A549 (cell line): ENCODE measurements around the gene PDS5B. TPM values are rescaled to one million over a fixed set of nuclear protein-coding genes. Genes with fewer than 3 reads are reported as not detected.

Experiments used
- ATAC-seq, 2 experiments: fragments of 200-7000 bp in 1 of 2; fragments of >200 bp in 1 of 2; cut with Nextera tagmentation in 1 of 2; cut with Tn5 transposase in 1 of 2; 3 replicates each; pipeline versions ENCODE4 v1.8.0 to v1.9.1; 2018 to 2020; ENCODE audit warnings: mild to moderate bottlenecking in 1 of 2, moderate library complexity in 1 of 2
- CTCF ChIA-PET: fragments of 300-600 bp; sonication (Branson Sonifier 250); formaldehyde crosslinking; extraction: SDS; loops from one replicate; lab custom pipeline; 2021; ENCODE audit warnings: antibody characterized with exemption, inconsistent platforms; lab: Yijun Ruan, JAX
- POLR2A ChIA-PET: fragments of 350-600 bp; formaldehyde crosslinking; extraction: SDS; loops from one replicate; lab custom pipeline; 2021; ENCODE audit warnings: antibody characterized with exemption, inconsistent platforms; lab: Yijun Ruan, JAX
- DNase-seq, 2 experiments: peaks; one replicate each; pipeline versions ENCODE4 v3.0.0 to v3.0.0-alpha.2; 2011 to 2016; ENCODE audit warnings: low read depth in 1 of 2, low spot score in 1 of 2
- FAIRE-seq: peaks from 2 replicates; lab custom pipeline; 2011; peaks lifted over from hg19 to GRCh38; lab: Jason Lieb, UNC
- H3K27ac ChIP-seq, 2 experiments: fragments of >200 bp; sonication (Bioruptor Twin); formaldehyde crosslinking; 3 replicates each; pipeline ENCODE4 v1.5.1; 2016 to 2017
- H3K4me1 ChIP-seq: fragments of >200 bp; sonication (Bioruptor Twin); formaldehyde crosslinking; 3 replicates; pipeline ENCODE4 v1.6.1; 2016
- H3K4me2 ChIP-seq: fragments of >200 bp; sonication (Bioruptor Twin); formaldehyde crosslinking; 3 replicates; pipeline ENCODE4 v1.6.1; 2016
- H3K4me3 ChIP-seq: fragments of >200 bp; sonication (Bioruptor Twin); formaldehyde crosslinking; 3 replicates; pipeline ENCODE4 v1.5.1; 2016
- H3K9me3 ChIP-seq: fragments of >200 bp; sonication (Bioruptor Twin); formaldehyde crosslinking; 3 replicates; pipeline ENCODE4 v1.6.1; 2016
- CHD2 ChIP-seq: fragments of 150-350 bp; IDR thresholded peaks from 2 replicates; pipeline ENCODE4 v1.6.1; 2014; ENCODE audit warnings: low read length; ENCODE audit not compliant: partially characterized antibody
- EP300 ChIP-seq, 2 experiments: fragments of >200 bp; sonication (Bioruptor Twin); formaldehyde crosslinking; IDR thresholded peaks; 2 replicates in 1 of 2; 3 replicates in 1 of 2; pipeline ENCODE4 v1.6.1; 2016 to 2017
- GATA3 ChIP-seq: IDR thresholded peaks from 2 replicates; pipeline ENCODE4 v1.6.1; 2012; ENCODE audit warnings: borderline replicate concordance
- HDAC2 ChIP-seq: fragments of 200-600 bp; sonication (generic); IDR thresholded peaks from 2 replicates; pipeline ENCODE4 v1.6.1; 2016
- MAFK ChIP-seq: fragments of 450-650 bp; IDR thresholded peaks from 2 replicates; pipeline ENCODE4 v1.6.1; 2014; ENCODE audit not compliant: partially characterized antibody
- MAZ ChIP-seq: fragments of 150-350 bp; IDR thresholded peaks from 2 replicates; pipeline ENCODE4 v1.6.1; 2014; ENCODE audit warnings: antibody characterized with exemption, low read depth, low read length, borderline replicate concordance
- NPAS2 ChIP-seq: fragments of 250-450 bp; sonication (Bioruptor Pico); IDR thresholded peaks from 2 replicates; pipeline ENCODE4 v1.8.0; 2022; ENCODE audit warnings: mild to moderate bottlenecking, moderate library complexity, borderline replicate concordance
- NR3C1 ChIP-seq: fragments of >200 bp; sonication (Bioruptor Twin); formaldehyde crosslinking; IDR thresholded peaks from 3 replicates; pipeline ENCODE4 v1.6.1; 2017
- ZNF302 ChIP-seq: fragments of 250-450 bp; sonication (Bioruptor Pico); IDR thresholded peaks from 2 replicates; pipeline ENCODE4 v1.9.0; 2021; ENCODE audit warnings: inconsistent platforms, mild to moderate bottlenecking, moderate library complexity
- WGBS: methylation state at CpG from one replicate; pipeline ENCODE4 v1.1.6; 2017; ENCODE audit errors: missing lambda C conversion rate; 5-methylcytosine and 5-hydroxymethylcytosine counted together
- polyA plus RNA-seq, 4 experiments: library from polyadenylated mRNA; depleted of rRNA in 3 of 4; stranded (reverse); fragments of >200 nt; fragmentation: RNase III in 1 of 4; extraction: RNeasy Plus Mini Kit Qiagen cat#74134 plus additional on column Dnase treatment in 1 of 4; gene quantifications; 2 replicates in 3 of 4; 3 replicates in 1 of 4; pipeline ENCODE4 v1.2.3, GENCODE V29; 2011 to 2017
- TF ChIP-seq, protein P1 (sequence below): fragments of 200-600 bp; sonication (generic); IDR thresholded peaks from 2 replicates; pipeline ENCODE4 v1.6.1; 2016; ENCODE audit warnings: antibody characterized with exemption, mild to moderate bottlenecking, moderate library complexity
- TF ChIP-seq, protein P2 (sequence below): fragments of >200 bp; sonication (Bioruptor Twin); formaldehyde crosslinking; IDR thresholded peaks from 2 replicates; pipeline ENCODE4 v1.6.1; 2016
- TF ChIP-seq, protein P3 (sequence below): fragments of 250-450 bp; sonication (Bioruptor Pico); IDR thresholded peaks from 2 replicates; pipeline ENCODE4 v1.5.0; 2021; ENCODE audit warnings: mild to moderate bottlenecking, moderate library complexity, borderline replicate concordance
- TF ChIP-seq, protein P4 (sequence below): fragments of 150-350 bp; IDR thresholded peaks from 2 replicates; pipeline ENCODE4 v1.6.1; 2014; ENCODE audit warnings: low read depth, mild to moderate bottlenecking, low read length
- TF ChIP-seq, protein P5 (sequence below): fragments of 450-650 bp; IDR thresholded peaks from 2 replicates; pipeline ENCODE4 v1.6.1; 2014; ENCODE audit warnings: antibody characterized with exemption

Gene PDS5B
- polyA plus RNA-seq, 2 of the 4 experiments (the other 2 are of a cell fraction) = 10.6 to 16.0 TPM

DNA sequence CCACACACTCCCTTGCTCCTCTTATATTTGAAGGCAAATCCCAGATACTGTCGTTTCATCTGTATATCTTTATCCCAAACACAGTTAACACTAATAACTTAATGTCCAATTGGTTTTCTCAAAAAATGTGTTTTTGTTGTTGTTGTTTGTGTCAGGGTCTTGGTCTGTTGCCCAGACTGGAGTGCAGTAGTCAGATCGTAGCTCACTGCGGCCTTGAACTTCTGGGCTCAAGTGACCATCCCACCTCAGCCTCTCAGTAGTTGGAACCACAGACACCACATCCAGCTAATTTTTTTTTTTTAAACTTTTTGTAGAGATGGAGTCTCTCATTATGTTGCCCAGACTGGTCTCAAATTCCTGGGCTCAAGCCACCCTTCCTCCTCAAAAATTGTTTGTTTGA lies 137.7 kb downstream of the PDS5B start:
- H3K4me3 ChIP-seq = no peak overlapping the region
- ATAC-seq (no peak), DNase-seq (no peak), FAIRE-seq (no peak)
- TF ChIP-seq CHD2 = no peak
- TF ChIP-seq HDAC2 = no peak
- no peak for TF ChIP-seq EP300 (IDR thresholded peaks at IDR 0.05)
- no peak for TF ChIP-seq GATA3
- TF ChIP-seq ZNF302 (CRISPR knock-in tag) = no peak
- 95% methylated on average over 3 of the region's 3 CpGs for WGBS
- CTCF ChIA-PET = interaction anchor here (0.6 to 0.7 kb wide), 2 partner anchors 153 to 201 kb away, joined by 3 read pairs; no protein-coding TSS in a partner anchor
- H3K9me3 ChIP-seq = no peaks in the 10 kb centered on the region
- POLR2A ChIA-PET = no interaction called here
- no peak overlapping the region for H3K4me2 ChIP-seq
- 0 out of 3 replicates have a peak, but pooled peaks cover 7% of the 10 kb centered on the region for H3K4me1 ChIP-seq
- no peak overlapping the region for H3K27ac ChIP-seq

DNA sequence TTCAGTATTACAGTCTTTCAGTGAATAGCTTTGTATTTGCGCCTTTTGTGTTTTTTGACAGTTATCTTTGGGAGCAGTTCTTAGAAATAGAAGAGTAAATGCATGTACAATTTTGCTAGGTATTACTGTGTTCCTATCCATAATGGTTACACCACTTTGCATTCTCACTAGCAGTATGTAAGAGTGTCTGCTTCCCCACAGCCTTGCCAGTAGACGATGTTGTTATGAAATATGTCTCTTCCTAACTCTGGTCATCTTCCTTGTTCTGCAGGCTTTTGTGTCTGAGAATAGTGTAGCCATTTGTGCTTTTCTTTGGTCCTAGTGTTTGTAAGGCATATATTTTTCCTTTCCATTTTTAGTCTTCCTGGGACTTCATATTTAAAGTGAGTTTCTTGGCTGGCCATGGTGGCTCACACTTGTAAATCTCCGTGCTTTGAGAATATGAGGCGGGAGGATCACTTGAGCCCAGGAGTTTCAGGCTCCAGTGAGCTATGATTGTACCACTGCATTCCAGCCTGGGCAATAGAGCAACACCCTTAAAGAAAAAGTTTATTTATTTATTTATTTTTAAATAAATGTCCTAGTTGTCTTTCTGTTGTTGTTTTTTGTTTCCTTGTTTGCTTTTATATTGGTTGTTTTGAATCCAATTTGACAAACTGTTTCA lies 140.3 kb downstream of the PDS5B start:
- no peak for FAIRE-seq
- H3K9me3 ChIP-seq = no peaks in the 10 kb centered on the region
- no peak overlapping the region for H3K4me2 ChIP-seq
- CTCF ChIA-PET = no interaction called here
- POLR2A ChIA-PET = no interaction called here
- 90% methylated on average over 4 of the region's 4 CpGs for WGBS
- TF ChIP-seq MAFK (no peak), NPAS2 (CRISPR knock-in tag) (no peak), HDAC2 (no peak), ZNF302 (CRISPR knock-in tag) (no peak), NR3C1 (no peak), MAZ (no peak), EP300 (IDR thresholded peaks at IDR 0.05) (no peak)
- TF ChIP-seq, protein P1, sequence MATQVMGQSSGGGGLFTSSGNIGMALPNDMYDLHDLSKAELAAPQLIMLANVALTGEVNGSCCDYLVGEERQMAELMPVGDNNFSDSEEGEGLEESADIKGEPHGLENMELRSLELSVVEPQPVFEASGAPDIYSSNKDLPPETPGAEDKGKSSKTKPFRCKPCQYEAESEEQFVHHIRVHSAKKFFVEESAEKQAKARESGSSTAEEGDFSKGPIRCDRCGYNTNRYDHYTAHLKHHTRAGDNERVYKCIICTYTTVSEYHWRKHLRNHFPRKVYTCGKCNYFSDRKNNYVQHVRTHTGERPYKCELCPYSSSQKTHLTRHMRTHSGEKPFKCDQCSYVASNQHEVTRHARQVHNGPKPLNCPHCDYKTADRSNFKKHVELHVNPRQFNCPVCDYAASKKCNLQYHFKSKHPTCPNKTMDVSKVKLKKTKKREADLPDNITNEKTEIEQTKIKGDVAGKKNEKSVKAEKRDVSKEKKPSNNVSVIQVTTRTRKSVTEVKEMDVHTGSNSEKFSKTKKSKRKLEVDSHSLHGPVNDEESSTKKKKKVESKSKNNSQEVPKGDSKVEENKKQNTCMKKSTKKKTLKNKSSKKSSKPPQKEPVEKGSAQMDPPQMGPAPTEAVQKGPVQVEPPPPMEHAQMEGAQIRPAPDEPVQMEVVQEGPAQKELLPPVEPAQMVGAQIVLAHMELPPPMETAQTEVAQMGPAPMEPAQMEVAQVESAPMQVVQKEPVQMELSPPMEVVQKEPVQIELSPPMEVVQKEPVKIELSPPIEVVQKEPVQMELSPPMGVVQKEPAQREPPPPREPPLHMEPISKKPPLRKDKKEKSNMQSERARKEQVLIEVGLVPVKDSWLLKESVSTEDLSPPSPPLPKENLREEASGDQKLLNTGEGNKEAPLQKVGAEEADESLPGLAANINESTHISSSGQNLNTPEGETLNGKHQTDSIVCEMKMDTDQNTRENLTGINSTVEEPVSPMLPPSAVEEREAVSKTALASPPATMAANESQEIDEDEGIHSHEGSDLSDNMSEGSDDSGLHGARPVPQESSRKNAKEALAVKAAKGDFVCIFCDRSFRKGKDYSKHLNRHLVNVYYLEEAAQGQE = no peak
- TF ChIP-seq, protein P2, sequence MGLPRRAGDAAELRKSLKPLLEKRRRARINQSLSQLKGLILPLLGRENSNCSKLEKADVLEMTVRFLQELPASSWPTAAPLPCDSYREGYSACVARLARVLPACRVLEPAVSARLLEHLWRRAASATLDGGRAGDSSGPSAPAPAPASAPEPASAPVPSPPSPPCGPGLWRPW = no peak
- TF ChIP-seq, protein P3, sequence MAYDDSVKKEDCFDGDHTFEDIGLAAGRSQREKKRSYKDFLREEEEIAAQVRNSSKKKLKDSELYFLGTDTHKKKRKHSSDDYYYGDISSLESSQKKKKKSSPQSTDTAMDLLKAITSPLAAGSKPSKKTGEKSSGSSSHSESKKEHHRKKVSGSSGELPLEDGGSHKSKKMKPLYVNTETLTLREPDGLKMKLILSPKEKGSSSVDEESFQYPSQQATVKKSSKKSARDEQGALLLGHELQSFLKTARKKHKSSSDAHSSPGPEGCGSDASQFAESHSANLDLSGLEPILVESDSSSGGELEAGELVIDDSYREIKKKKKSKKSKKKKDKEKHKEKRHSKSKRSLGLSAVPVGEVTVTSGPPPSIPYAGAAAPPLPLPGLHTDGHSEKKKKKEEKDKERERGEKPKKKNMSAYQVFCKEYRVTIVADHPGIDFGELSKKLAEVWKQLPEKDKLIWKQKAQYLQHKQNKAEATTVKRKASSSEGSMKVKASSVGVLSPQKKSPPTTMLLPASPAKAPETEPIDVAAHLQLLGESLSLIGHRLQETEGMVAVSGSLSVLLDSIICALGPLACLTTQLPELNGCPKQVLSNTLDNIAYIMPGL (CRISPR knock-in tag) = no peak
- TF ChIP-seq, protein P4, sequence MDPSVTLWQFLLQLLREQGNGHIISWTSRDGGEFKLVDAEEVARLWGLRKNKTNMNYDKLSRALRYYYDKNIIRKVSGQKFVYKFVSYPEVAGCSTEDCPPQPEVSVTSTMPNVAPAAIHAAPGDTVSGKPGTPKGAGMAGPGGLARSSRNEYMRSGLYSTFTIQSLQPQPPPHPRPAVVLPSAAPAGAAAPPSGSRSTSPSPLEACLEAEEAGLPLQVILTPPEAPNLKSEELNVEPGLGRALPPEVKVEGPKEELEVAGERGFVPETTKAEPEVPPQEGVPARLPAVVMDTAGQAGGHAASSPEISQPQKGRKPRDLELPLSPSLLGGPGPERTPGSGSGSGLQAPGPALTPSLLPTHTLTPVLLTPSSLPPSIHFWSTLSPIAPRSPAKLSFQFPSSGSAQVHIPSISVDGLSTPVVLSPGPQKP = no peak
- TF ChIP-seq, protein P5, sequence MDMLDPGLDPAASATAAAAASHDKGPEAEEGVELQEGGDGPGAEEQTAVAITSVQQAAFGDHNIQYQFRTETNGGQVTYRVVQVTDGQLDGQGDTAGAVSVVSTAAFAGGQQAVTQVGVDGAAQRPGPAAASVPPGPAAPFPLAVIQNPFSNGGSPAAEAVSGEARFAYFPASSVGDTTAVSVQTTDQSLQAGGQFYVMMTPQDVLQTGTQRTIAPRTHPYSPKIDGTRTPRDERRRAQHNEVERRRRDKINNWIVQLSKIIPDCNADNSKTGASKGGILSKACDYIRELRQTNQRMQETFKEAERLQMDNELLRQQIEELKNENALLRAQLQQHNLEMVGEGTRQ = no peak
- TF ChIP-seq, all 56 proteins: peak for 0
- Histone ChIP-seq H3K4me3 (no peak overlapping the region), H3K27ac (no peak overlapping the region), H3K4me1 (peaks cover 5% of the 10 kb centered on the region)
- DNase-seq = no peak
- no peak for ATAC-seq
